ENCODE measurements around the gene TMEM117. TPM values are rescaled to one million over a fixed set of nuclear protein-coding genes. Genes with fewer than 3 reads are reported as not detected.
A peak's percentile ranks its signal among the peaks of the same experiment; 100 is the strongest.

The TMEM117 gene
- total RNA-seq, 1 donor from 2014 or later = 11.6 TPM

DNA sequence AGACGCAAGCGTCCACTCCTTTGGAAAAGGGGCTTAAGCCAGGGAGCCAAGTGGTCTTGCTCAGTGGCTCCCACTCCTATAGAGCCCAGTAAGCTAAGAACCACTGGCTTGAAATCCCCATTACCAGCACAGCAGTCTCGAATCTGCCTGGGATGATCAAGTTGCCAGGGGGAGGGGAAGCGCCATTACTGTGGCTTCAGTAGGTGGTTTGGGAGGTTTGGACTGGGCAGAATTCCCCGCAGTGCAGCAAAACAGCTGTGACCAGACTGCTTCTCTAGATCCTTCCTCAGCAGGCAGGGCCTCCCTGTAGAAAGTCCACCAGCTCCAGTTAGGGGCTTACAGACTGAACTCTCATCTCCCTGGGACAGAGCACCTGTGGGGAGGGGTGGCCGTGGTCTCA is 115.4 kb downstream of the TMEM117 start:
- no peak for DNase-seq (ENCODE audit: low spot score, unreplicated experiment)
- Mint-ChIP-seq H3K27me3 (no peaks in the 10 kb centered on the region), H3K4me3 (ENCODE audit: low read depth) (no peak overlapping the region), H3K27ac (no peak overlapping the region), H3K36me3 (ENCODE audit: insufficient read depth) (peaks cover 15% of the 10 kb centered on the region), H3K4me1 (ENCODE audit: low read depth) (peaks cover 5% of the 10 kb centered on the region), H3K9me3 (ENCODE audit: low read depth) (peaks cover 24% of the 10 kb centered on the region)
- TF ChIP-seq, protein P1, sequence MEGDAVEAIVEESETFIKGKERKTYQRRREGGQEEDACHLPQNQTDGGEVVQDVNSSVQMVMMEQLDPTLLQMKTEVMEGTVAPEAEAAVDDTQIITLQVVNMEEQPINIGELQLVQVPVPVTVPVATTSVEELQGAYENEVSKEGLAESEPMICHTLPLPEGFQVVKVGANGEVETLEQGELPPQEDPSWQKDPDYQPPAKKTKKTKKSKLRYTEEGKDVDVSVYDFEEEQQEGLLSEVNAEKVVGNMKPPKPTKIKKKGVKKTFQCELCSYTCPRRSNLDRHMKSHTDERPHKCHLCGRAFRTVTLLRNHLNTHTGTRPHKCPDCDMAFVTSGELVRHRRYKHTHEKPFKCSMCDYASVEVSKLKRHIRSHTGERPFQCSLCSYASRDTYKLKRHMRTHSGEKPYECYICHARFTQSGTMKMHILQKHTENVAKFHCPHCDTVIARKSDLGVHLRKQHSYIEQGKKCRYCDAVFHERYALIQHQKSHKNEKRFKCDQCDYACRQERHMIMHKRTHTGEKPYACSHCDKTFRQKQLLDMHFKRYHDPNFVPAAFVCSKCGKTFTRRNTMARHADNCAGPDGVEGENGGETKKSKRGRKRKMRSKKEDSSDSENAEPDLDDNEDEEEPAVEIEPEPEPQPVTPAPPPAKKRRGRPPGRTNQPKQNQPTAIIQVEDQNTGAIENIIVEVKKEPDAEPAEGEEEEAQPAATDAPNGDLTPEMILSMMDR (IDR thresholded peaks at IDR 0.05; ENCODE audit: unreplicated experiment) = no peak

- DNase-seq (ENCODE audit: low spot score, unreplicated experiment) = no peak
- no peaks in the 10 kb centered on the region for H3K27me3 Mint-ChIP-seq
These were observed 122.0 kb downstream of the TMEM117 start for GRCh38 chr12:43957732-43958372.

DNA sequence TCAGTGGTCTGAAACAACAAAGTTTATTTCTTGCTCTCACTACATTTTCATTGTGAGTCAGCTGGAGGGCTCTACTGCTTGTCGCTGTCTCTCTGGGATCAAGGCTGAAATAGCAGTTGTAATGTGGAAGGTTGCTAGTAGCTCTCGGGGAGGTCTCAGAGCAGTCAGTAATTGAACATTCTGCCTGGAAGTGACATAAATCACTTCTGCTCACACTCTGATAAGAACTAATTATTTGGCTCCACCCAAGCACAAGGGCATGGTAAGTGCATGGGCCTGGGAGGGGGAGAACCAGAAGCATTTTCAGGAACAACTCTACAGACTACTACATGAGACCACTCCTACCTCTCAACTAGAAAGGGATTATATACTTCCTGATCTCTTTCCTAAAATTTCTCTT is 128.2 kb downstream of the TMEM117 start:
- Mint-ChIP-seq H3K4me1 (ENCODE audit: low read depth) (peaks cover 16% of the 10 kb centered on the region), H3K36me3 (ENCODE audit: insufficient read depth) (peaks cover 1% of the 10 kb centered on the region), H3K4me3 (ENCODE audit: low read depth) (no peak overlapping the region), H3K27me3 (no peaks in the 10 kb centered on the region), H3K27ac (no peak overlapping the region), H3K9me3 (ENCODE audit: low read depth) (peaks cover 8% of the 10 kb centered on the region)
- no peak for DNase-seq (ENCODE audit: low spot score, unreplicated experiment)
- TF ChIP-seq, protein P1 (IDR thresholded peaks at IDR 0.05; ENCODE audit: unreplicated experiment) = no peak

More at GRCh38 chr12:43957732-43958372, 122.0 kb downstream of the TMEM117 start:
- Mint-ChIP-seq H3K4me3 (ENCODE audit: low read depth) (no peak overlapping the region), H3K4me1 (ENCODE audit: low read depth) (peaks cover 14% of the 10 kb centered on the region), H3K36me3 (ENCODE audit: insufficient read depth) (peaks cover 6% of the 10 kb centered on the region), H3K9me3 (ENCODE audit: low read depth) (peaks cover 15% of the 10 kb centered on the region), H3K27ac (no peak overlapping the region)
- TF ChIP-seq, protein P1 (IDR thresholded peaks at IDR 0.05; ENCODE audit: unreplicated experiment) = peak; percentile 64

GRCh38 chr12:43964961-43965360 is 129.1 kb downstream of the TMEM117 start:
- H3K36me3 Mint-ChIP-seq (ENCODE audit: insufficient read depth) = peaks cover 1% of the 10 kb centered on the region
- TF ChIP-seq, protein P1 (IDR thresholded peaks at IDR 0.05; ENCODE audit: unreplicated experiment) = no peak

GRCh38 chr12:43965899-43966298 is 130.0 kb downstream of the TMEM117 start:
- H3K4me3 Mint-ChIP-seq (ENCODE audit: low read depth) = no peak overlapping the region
- H3K9me3 Mint-ChIP-seq (ENCODE audit: low read depth) = peaks cover 11% of the 10 kb centered on the region
- H3K36me3 Mint-ChIP-seq (ENCODE audit: insufficient read depth) = peaks cover 1% of the 10 kb centered on the region
- H3K27me3 Mint-ChIP-seq = no peaks in the 10 kb centered on the region
- DNase-seq (ENCODE audit: low spot score, unreplicated experiment) = no peak
- H3K4me1 Mint-ChIP-seq (ENCODE audit: low read depth) = peaks cover 6% of the 10 kb centered on the region
- TF ChIP-seq, protein P1 (IDR thresholded peaks at IDR 0.05; ENCODE audit: unreplicated experiment) = no peak
- H3K27ac Mint-ChIP-seq = no peak overlapping the region

More at GRCh38 chr12:43964961-43965360, 129.1 kb downstream of the TMEM117 start:
- Mint-ChIP-seq H3K4me1 (ENCODE audit: low read depth) (peaks cover 8% of the 10 kb centered on the region), H3K27me3 (no peaks in the 10 kb centered on the region), H3K9me3 (ENCODE audit: low read depth) (peaks cover 8% of the 10 kb centered on the region), H3K4me3 (ENCODE audit: low read depth) (no peak overlapping the region), H3K27ac (no peak overlapping the region)
- no peak for DNase-seq (ENCODE audit: low spot score, unreplicated experiment)

Data from progenitor cell of endocrine pancreas (in vitro differentiated cells).